GM19372 (cell line): ENCODE data around the gene PDE8B.

ENCODE experiments used
- ATAC-seq: cut with Tn5 transposase; IDR thresholded peaks from one replicate; pipeline ENCODE4 v1.9.1; 2021; ENCODE audit warnings: mild to moderate bottlenecking, low read depth, moderate library complexity; ENCODE audit not compliant: unreplicated experiment

Gene PDE8B

DNA sequence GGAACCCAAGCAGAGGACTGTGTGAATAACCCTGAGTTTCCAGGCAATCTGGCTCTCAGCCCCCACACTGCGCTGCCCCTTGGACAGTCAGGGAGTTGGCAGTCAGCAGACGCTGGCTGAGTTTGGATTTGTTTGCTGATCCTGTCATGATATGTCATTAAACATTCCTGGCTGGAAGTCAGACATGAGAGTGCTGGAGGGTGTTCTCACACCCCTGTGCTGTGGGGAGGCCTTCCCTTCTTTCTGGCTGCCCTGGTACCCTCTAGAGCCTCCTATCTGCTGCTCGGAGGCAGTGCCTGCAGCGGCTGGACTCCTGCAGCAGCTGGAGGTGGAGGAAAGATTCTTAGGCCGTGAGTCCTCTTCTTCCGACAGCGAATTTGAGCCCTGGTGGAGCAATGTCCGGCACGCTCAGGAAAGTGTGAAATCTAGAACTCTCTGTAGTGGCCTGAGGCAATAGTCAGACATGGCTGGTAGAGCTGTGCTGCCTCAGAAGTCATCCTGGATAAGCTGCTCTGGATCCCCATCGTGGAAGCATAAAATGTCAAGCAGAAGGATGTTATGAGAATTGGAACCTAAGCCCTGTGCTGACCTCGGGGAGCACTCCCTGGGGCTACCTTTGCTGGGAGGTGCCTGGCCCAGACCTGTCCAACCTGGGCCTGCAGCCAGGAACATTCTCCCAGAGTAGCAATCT, 72.0 kb downstream of the PDE8B start:
- ATAC-seq, result no peak

DNA sequence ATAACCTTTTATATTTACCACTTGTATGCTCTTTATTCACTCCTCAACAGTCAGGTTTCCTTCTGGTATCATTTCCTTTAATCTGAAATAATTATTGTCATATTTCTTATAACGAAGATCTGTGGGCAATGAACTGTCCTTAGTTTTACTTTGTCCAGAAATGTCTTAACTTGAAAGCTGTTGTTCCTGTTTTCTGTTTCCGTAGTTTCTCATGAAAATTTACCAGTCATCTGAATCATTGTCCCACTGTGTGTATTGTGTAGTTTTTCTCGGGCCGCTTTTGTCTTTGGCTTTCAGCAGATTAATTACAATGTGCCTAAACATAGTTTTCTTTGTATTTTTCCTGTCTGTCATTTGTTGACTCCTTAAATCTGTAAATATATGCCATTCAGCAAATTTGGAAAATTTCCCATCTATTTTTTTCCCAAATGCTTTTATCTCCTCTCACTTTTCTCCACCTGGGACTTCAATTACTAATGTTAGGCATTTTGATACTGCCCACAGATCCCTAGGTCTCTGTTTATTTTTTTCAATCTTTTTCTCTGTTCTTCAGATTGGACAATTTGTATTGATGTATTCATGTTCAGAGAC, 74.9 kb downstream of the PDE8B start:
- no peak for ATAC-seq

GRCh38 chr5:77292026-77292757, 81.7 kb downstream of the PDE8B start:
- no peak for ATAC-seq

GRCh38 chr5:77294185-77294584, 83.7 kb downstream of the PDE8B start:
- no peak for ATAC-seq

DNA sequence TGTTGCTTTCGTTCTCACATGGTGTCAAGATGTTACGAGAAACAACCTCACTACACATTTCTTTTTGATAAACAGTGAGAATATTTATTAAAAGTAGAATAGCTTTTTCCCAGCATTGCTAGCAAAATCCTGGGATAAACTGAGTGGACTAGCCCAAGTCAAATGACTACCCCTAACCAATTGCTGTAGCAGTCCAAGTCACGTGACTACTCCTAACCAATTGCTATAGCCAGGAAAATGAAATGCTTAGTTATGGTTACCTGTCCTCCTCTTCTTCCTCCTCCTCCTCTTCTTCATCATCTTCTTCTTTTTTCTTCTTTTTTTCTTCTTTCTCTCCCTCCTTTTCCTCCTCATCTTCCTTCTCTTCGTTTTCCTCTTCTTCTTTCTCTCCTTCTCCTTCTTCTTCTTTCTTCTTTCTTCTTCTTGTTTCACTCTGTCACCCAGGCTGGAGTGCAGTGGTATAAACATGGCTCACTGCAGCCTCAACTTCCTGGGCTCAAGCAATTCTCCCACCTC, 85.4 kb downstream of the PDE8B start:
- no peak for ATAC-seq

GRCh38 chr5:77298146-77298545, 87.7 kb downstream of the PDE8B start:
- no peak for ATAC-seq

DNA sequence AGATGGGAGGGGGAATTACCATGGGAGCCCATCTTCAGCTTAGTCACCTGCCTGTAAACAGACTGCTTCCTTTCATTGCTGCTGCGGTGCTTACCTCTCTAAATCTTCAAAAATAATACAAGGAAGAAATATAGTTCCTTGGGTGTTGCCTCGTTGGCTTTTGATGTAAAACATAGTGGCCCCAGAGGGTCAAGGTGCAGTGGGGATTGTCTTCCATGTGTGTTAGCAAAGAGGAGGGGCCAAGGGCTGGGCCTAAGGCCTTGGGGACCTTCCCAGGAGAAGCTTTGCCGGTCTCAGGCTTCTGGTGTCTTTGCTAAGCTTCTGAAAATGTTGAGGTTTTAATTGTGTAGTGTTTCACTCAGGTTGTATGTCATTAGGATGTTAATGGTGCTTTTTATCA, 90.0 kb downstream of the PDE8B start:
- ATAC-seq, result no peak

DNA sequence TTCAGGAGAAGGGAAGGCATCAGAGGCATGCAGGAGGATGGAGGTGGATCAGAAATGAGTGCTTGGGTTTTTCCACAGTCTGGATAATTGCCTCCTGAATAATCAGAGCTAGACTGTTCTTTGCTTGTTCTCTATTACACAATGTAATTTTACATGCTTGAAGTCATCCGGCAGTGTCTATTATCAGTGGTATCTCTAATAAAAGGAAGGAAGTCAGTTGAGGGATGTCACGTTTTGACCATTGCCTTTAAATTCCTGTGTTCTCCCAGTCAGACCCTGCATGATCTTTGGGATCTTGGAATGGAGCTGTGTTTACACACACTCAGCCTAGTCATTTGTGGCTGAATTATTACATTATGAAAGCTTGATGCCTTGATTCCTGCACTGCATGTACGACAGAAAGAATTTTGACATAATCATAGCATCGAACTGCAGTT, 91.0 kb downstream of the PDE8B start:
- ATAC-seq, result no peak

DNA sequence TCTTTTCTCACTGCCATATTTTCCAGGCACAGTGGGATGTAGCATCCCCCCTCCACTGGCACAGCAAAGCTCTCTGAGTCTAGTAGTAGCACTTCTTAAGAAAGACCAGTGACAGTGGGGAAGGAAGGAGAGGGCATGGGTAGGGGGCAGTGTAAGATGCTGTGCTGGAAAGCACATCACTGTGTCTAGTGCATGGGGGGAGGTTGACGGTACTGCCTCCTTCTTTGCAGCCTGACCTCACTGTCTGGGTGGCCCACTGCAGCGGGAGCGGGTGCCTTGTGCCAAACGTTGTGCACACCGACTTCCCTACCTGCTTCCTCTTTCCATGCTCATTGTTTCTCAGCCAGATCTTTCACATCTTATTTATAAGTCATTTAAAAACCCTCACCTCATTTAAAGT, 91.8 kb downstream of the PDE8B start:
- no peak for ATAC-seq

DNA sequence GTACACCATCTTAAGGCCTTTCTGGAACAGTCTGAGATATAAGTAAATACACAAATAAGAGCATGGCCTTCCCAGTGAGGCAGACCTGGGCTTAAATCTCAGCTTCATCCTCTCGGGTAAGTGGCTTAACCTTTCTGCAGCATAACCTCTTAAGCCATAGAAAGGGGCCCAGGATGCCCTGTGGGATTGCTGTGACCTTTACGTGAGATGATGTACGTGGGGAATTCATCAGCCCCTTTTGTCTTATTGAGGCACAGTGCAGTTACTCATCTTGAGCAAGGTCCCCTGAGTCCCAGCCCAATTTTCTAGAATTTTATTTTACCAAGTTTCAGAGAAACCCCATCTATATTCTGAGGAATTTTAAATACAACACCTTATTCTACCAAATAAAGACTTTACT, 92.2 kb downstream of the PDE8B start:
- no peak for ATAC-seq

DNA sequence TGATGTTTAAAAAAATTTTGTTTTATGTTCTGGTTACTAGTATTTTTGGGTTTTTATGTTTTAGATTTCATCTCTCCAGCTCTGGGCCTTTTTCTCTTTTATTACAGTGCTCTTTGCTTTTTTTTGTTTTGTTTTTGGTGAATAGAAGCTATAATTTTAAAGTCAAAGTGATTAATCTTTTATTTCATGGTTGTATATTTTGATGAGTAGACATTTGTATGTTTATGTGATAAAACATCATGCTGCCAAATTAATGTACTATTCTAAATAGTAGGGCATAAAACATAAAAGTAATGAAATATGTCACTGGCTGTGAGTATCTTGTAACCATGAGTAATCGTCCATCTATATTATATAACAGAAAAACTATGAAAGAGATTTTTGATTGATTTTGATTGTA, 93.9 kb downstream of the PDE8B start:
- ATAC-seq, result no peak

DNA sequence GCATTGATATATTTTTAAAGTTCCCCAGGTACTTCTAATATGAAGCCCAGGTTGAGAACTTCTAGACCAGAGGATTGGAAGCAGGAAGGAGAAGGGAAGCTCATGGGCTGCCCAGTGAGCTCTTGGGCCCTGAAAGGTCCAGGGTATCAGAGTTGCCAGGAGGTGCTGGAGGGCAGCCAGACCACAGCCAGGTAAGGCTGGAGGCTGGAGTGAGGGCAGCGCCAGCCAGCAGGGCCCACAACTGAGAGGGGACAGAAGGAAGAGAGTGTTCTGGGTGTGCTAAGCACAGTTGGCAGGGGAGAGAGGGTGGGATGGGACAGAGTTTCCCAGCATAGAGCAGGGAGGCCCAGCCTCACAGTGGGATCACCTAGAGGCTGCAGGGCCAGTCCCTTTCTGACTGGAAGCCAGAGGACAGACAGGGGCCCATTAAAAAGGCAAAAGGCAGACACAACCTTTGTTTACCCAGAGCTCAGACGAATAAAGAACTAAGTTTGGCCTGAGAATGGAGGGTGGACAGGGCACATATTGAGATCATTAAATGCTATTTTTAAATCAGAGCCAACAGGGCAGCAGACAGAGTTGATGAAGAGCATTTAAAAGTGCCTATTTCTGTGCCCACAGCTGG, 94.9 kb downstream of the PDE8B start:
- ATAC-seq, result no peak

DNA sequence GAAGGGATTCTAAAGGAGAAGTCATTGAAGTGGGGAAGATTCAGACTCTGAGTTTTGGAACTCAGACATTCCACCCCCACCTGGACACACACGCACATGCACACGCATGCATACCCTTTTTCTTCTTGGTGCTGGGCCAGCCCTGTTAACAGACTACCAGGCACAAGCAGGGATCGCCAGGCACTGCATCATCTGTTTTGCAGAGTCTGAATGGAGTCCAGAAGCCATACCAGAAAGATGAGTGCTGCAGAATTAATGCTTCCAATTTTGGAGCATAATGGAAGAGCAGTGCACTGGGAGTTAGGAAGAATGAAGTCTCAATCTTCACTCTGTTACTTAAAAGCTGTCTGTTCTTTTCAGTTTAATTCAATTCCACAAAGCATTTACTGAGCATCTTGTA, 95.5 kb downstream of the PDE8B start:
- no peak for ATAC-seq

DNA sequence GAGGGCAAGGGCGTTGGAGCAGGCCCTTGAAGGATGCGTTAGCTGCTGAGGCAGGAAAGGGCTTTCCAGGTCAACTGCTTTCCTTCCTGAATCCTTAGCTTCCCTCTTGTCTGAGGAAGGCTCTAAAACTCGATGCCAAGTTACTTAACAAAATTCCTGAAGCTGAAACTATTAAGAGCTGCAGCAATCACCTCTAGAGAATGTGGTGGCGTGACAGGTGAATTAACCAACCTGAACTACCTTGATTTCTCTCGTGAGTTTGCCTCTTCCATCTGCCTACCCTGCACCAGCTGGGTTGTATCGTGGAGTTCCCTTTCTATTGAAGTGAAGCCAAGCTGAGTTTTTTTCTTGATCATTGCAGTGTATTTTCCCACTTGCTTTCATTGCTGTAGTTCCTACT, 96.1 kb downstream of the PDE8B start:
- no peak for ATAC-seq

- no peak for ATAC-seq
Observed at GRCh38 chr5:77308154-77308960, 97.9 kb downstream of the PDE8B start.

DNA sequence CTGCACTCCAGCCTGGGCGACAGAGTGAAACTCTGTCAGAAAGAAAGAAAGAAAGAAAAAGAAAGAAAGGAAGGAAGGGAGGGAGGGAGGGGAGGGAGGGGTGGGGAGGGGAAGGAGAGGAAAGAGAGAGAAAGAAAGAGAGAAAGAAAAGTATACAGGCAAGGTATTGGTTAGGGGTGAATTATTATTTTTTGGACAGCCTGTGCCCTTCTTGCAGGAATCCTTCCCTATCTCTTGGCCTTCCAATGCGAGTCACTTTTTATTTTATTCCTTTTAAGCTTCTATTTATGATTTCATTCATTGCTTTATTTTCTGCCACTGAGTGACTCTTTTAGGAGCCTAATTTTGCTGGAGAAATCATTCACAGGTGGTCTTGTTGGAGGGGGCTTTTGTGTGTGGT, 98.7 kb downstream of the PDE8B start:
- no peak for ATAC-seq

GRCh38 chr5:77310494-77311213, 100.2 kb downstream of the PDE8B start:
- ATAC-seq, result no peak

GRCh38 chr5:77311214-77311571, 100.7 kb downstream of the PDE8B start:
- ATAC-seq, result no peak

DNA sequence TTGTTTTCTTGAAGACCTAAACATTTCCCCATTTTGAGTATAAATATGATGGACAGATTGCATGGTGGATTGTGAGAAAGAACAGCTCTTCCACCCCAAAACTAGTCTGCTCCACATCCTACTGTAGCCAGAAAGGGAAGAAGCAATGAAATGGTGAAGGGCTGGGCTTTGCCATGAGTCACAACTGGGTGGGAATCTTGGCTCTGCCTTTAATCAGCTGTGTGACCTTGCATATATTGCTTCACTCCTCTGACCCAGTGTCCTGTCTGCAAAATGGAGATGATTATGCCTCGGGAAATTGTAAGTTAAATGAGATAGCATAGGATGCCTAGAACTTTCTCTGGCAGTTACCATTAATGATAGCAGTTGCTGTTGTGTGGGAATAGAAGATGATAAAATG, 101.9 kb downstream of the PDE8B start:
- no peak for ATAC-seq
